PC-3 (cell line): ENCODE data around the gene CHST9. TPM values are rescaled to one million over a fixed set of nuclear protein-coding genes. Genes with fewer than 3 reads are reported as not detected.

Experiments
- ATAC-seq: fragments of 200-7000 bp; cut with Tn5 transposase; 2 replicates; pipeline ENCODE4 v1.9.1; 2020; ENCODE audit warnings: mild to moderate bottlenecking, moderate library complexity
- BruUV-seq: library from RNA; stranded (reverse); fragments of 400-500 nt; replicated peaks from 2 replicates; lab custom pipeline; 2021; lab: Mats Ljungman, UMichigan
- CTCF ChIA-PET: fragments of 300-600 bp; sonication (Branson Sonifier 250); formaldehyde crosslinking; loops from one replicate; lab custom pipeline; 2022; ENCODE audit warnings: antibody characterized with exemption; lab: Charles Lee
- POLR2A ChIA-PET: fragments of 300-600 bp; sonication (Branson Sonifier 250); formaldehyde crosslinking; loops from one replicate; lab custom pipeline; 2022; ENCODE audit warnings: antibody characterized with exemption; ENCODE audit not compliant: unreplicated experiment; lab: Charles Lee
- DNase-seq: peaks from one replicate; pipeline ENCODE4 v3.0.0-alpha.2; 2015
- H2AFZ ChIP-seq: fragments of 300-600 bp; sonication (generic); 2 replicates; pipeline ENCODE4 v1.6.0; 2016; ENCODE audit warnings: antibody characterized with exemption, low read length
- H3F3A ChIP-seq: fragments of 300-600 bp; sonication (generic); one replicate; pipeline ENCODE4 v1.6.0; 2017; ENCODE audit warnings: antibody characterized with exemption, low read length, control low read depth, mild to moderate bottlenecking; ENCODE audit not compliant: unreplicated experiment
- H3K27ac ChIP-seq: fragments of 300-600 bp; sonication (generic); 2 replicates; pipeline ENCODE4 v1.5.1; 2016; ENCODE audit warnings: mild to moderate bottlenecking, low read length
- H3K27me3 ChIP-seq: fragments of 300-600 bp; sonication (generic); 2 replicates; pipeline ENCODE4 v1.6.1; 2016; ENCODE audit warnings: low read length, mixed read lengths
- H3K36me3 ChIP-seq: fragments of 300-600 bp; sonication (generic); 2 replicates; pipeline ENCODE4 v1.6.1; 2016; ENCODE audit warnings: low read depth, mixed run types, low read length, mixed read lengths
- H3K4me1 ChIP-seq: fragments of 300-600 bp; sonication (generic); 2 replicates; pipeline ENCODE4 v1.5.1; 2016; ENCODE audit warnings: low read length; ENCODE audit not compliant: insufficient read depth
- H3K4me2 ChIP-seq: fragments of 300-600 bp; sonication (generic); 2 replicates; pipeline ENCODE4 v1.6.0; 2016; ENCODE audit warnings: low read length
- H3K4me3 ChIP-seq: fragments of 300-600 bp; sonication (generic); 2 replicates; pipeline ENCODE4 v1.5.1; 2016; ENCODE audit warnings: mild to moderate bottlenecking, low read length, mixed read lengths
- H3K79me2 ChIP-seq: fragments of 300-600 bp; sonication (generic); 2 replicates; pipeline ENCODE4 v1.6.1; 2017; ENCODE audit warnings: low read length, mixed read lengths
- H3K9ac ChIP-seq: fragments of 300-600 bp; sonication (generic); 2 replicates; pipeline ENCODE4 v1.6.0; 2016; ENCODE audit warnings: mild to moderate bottlenecking, low read length
- H3K9me2 ChIP-seq: fragments of 300-600 bp; sonication (generic); replicated peaks from 2 replicates; pipeline ENCODE4 v1.6.1; 2016; ENCODE audit warnings: mixed run types, low read length, mixed read lengths
- H3K9me3 ChIP-seq: fragments of 300-600 bp; sonication (generic); 2 replicates; pipeline ENCODE4 v1.6.1; 2016; ENCODE audit warnings: low read length, mixed read lengths
- H4K20me1 ChIP-seq: fragments of 300-600 bp; sonication (generic); 2 replicates; pipeline ENCODE4 v1.6.1; 2016; ENCODE audit warnings: low read length, mixed read lengths
- EZH2 ChIP-seq: fragments of 300-600 bp; sonication (generic); IDR thresholded peaks from one replicate; pipeline ENCODE4 v1.6.1; 2017; ENCODE audit warnings: antibody characterized with exemption, mild to moderate bottlenecking, low read length; ENCODE audit not compliant: unreplicated experiment
- EZH2phosphoT487 ChIP-seq: fragments of 300-600 bp; sonication (generic); IDR thresholded peaks from 2 replicates; pipeline ENCODE4 v1.6.1; 2018; ENCODE audit warnings: mild to moderate bottlenecking, antibody characterized with exemption, low read length, borderline replicate concordance
- intact Hi-C: fragments of 100-400 bp; cut with micrococcal nuclease; formaldehyde crosslinking; loops from 2 replicates; pipeline ENCODE4 v1.9.0; 2023
- total RNA-seq: library from RNA; depleted of rRNA; stranded (reverse); fragments of >200 nt; gene quantifications from 2 replicates; pipeline ENCODE4 v1.2.3, GENCODE V29; 2014
- TF ChIP-seq, protein P1 (sequence below): fragments of 300-600 bp; sonication (generic); conservative IDR thresholded peaks from 2 replicates; pipeline ENCODE4 v1.5.1; 2017; ENCODE audit warnings: antibody characterized with exemption, low read depth, mild to moderate bottlenecking, low read length

The CHST9 gene
- total RNA-seq, 1 experiment from 2014 or later, result not detected

DNA sequence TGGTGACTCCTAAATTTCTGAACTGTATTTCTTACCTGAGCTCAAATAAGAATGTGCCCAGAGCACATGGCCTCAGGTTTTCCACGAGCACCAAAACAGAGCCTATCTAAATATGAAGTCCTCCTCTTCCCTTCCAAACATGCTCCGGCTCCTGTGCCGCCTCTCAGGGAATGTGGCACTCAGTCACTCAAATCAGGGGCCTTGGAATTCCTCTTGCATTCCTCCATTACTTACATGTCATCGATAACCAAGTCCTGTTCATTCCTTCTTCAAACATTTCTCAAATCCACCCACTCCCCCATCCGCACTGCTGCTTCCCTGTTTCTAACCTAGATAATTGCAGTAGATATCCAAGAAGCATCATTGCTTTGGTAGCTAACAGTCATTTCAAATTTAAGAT is 151.4 kb downstream of the CHST9 start:
- Histone ChIP-seq H3F3A (no peaks in the 10 kb centered on the region), H3K9me2 (no peaks in the 10 kb centered on the region), H3K4me1 (no peaks in the 10 kb centered on the region), H2AFZ (no peak overlapping the region), H4K20me1 (no peaks in the 10 kb centered on the region), H3K9ac (no peak overlapping the region), H3K4me2 (no peak overlapping the region), H3K4me3 (no peak overlapping the region), H3K27me3 (peaks cover 67% of the 10 kb centered on the region), H3K27ac (no peak overlapping the region), H3K36me3 (no peaks in the 10 kb centered on the region), H3K79me2 (no peaks in the 10 kb centered on the region), H3K9me3 (no peaks in the 10 kb centered on the region)
- ChIA-PET POLR2A (no interaction called here), CTCF (no interaction called here)
- no TSS peak for BruUV-seq
- no peak for DNase-seq
- intact Hi-C loops, result no loop called here
- no peak for TF ChIP-seq EZH2
- no peak for TF ChIP-seq EZH2phosphoT487
- TF ChIP-seq, protein P1, sequence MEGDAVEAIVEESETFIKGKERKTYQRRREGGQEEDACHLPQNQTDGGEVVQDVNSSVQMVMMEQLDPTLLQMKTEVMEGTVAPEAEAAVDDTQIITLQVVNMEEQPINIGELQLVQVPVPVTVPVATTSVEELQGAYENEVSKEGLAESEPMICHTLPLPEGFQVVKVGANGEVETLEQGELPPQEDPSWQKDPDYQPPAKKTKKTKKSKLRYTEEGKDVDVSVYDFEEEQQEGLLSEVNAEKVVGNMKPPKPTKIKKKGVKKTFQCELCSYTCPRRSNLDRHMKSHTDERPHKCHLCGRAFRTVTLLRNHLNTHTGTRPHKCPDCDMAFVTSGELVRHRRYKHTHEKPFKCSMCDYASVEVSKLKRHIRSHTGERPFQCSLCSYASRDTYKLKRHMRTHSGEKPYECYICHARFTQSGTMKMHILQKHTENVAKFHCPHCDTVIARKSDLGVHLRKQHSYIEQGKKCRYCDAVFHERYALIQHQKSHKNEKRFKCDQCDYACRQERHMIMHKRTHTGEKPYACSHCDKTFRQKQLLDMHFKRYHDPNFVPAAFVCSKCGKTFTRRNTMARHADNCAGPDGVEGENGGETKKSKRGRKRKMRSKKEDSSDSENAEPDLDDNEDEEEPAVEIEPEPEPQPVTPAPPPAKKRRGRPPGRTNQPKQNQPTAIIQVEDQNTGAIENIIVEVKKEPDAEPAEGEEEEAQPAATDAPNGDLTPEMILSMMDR, result no peak
- no peak for ATAC-seq

DNA sequence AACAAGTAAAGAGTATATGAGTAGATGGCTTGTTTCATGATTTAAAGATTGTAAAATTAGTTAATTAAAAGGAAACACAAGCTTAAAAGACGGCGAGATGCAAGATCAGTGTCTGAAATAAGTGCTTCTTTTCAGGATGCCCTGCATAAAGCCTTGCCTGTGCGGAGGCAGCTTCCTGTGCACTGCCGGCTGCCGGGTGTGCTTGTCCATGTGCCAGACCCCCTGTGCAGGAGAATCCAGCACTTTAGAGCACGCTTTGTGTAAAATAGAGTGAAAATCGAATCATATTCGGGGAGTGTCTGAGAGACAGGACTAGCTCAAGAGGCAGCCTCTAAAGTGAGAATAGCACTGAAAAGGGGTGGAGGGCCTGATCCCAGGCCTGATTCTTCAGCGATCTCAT is 154.7 kb downstream of the CHST9 start:
- Histone ChIP-seq H3K36me3 (no peaks in the 10 kb centered on the region), H3K4me2 (no peak overlapping the region), H3K9me2 (no peaks in the 10 kb centered on the region), H3F3A (no peaks in the 10 kb centered on the region), H3K9ac (no peak overlapping the region), H3K27me3 (peaks cover 61% of the 10 kb centered on the region), H3K4me1 (no peaks in the 10 kb centered on the region), H4K20me1 (no peaks in the 10 kb centered on the region), H3K9me3 (no peaks in the 10 kb centered on the region), H2AFZ (no peak overlapping the region), H3K27ac (no peak overlapping the region), H3K4me3 (no peak overlapping the region), H3K79me2 (no peaks in the 10 kb centered on the region)
- BruUV-seq, result no TSS peak
- ChIA-PET CTCF (no interaction called here), POLR2A (no interaction called here)
- intact Hi-C loops, result no loop called here
- TF ChIP-seq EZH2 (no peak), EZH2phosphoT487 (no peak)
- TF ChIP-seq, protein P1, result no peak
- DNase-seq (no peak), ATAC-seq (no peak)

DNA sequence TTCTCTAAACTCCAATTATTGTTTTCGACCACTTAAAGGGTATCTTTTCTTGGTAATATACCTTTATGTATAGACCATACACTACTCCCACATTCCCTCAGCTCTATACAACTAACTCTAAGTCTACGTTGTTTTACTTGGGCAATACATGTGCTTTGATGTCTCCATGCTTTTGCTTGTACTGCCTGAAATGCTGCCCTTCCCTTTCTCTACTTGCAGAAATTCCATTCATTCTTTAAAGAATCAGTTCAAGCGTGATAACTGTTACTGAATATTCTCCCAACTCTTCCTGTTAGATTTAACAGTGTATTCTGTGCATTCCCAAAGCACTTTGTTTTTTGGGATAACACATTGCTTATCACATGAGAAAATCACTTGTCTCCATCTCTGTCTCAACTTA is 162.6 kb downstream of the CHST9 start:
- ATAC-seq (no peak), DNase-seq (no peak)
- ChIA-PET CTCF (no interaction called here), POLR2A (no interaction called here)
- Histone ChIP-seq H3F3A (no peaks in the 10 kb centered on the region), H3K9me2 (no peaks in the 10 kb centered on the region), H3K79me2 (no peaks in the 10 kb centered on the region), H3K27ac (no peak overlapping the region), H3K4me2 (no peak overlapping the region), H3K9ac (no peak overlapping the region), H2AFZ (no peak overlapping the region), H4K20me1 (no peaks in the 10 kb centered on the region), H3K9me3 (no peaks in the 10 kb centered on the region), H3K4me1 (no peaks in the 10 kb centered on the region), H3K27me3 (peaks cover 43% of the 10 kb centered on the region), H3K4me3 (no peak overlapping the region), H3K36me3 (no peaks in the 10 kb centered on the region)
- BruUV-seq, result no TSS peak
- intact Hi-C loops, result no loop called here
- TF ChIP-seq EZH2, result no peak
- TF ChIP-seq EZH2phosphoT487, result no peak
- TF ChIP-seq, protein P1, result no peak
